AG09319 (cell line): ENCODE measurements around the gene EIF3K.

Experiments
- DNase-seq: peaks from one replicate; pipeline ENCODE4 v3.0.0-alpha.2; 2010; ENCODE audit warnings: low read depth; ENCODE audit errors: extremely low read depth
- TF ChIP-seq, protein P1 (sequence below): IDR thresholded peaks from 2 replicates; pipeline ENCODE4 v1.5.1; 2011; ENCODE audit warnings: low read depth, mild to moderate bottlenecking, inconsistent platforms, low read length, moderate library complexity

EIF3K gene

DNA sequence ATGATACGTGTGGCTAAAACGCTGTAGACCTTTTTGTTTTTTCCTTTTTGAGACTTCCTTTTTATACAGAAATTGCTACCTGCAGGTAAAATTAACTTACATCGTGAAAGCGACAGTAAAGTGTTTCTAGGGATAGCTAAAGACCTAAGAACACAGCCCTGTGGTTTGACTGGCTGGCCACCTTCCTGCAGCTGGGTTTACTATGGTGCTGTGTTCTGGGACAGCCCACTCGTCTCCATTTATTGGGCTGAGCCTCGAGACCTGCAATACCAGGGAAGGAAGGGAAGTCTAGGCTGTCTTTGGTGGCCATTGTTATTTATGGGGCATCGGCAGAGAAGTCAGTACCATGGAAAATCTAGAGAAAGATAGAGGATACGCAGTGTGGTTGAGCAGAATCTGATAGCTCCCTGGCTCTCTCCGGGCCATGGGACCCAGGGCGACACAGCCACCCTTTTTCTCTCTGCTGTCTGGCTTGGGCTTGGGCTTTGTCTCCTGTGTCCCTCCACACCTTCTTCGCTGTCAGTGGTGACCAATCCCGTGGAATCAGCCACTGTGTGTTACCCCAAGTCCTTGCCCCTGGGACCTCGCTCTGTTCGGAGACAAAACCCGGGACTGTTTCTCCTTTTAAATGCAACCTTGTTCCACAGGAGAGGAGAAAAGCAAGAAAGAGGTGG lies 59.4 kb downstream of the EIF3K start:
- no peak for DNase-seq
- TF ChIP-seq, protein P1, sequence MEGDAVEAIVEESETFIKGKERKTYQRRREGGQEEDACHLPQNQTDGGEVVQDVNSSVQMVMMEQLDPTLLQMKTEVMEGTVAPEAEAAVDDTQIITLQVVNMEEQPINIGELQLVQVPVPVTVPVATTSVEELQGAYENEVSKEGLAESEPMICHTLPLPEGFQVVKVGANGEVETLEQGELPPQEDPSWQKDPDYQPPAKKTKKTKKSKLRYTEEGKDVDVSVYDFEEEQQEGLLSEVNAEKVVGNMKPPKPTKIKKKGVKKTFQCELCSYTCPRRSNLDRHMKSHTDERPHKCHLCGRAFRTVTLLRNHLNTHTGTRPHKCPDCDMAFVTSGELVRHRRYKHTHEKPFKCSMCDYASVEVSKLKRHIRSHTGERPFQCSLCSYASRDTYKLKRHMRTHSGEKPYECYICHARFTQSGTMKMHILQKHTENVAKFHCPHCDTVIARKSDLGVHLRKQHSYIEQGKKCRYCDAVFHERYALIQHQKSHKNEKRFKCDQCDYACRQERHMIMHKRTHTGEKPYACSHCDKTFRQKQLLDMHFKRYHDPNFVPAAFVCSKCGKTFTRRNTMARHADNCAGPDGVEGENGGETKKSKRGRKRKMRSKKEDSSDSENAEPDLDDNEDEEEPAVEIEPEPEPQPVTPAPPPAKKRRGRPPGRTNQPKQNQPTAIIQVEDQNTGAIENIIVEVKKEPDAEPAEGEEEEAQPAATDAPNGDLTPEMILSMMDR, result no peak

DNA sequence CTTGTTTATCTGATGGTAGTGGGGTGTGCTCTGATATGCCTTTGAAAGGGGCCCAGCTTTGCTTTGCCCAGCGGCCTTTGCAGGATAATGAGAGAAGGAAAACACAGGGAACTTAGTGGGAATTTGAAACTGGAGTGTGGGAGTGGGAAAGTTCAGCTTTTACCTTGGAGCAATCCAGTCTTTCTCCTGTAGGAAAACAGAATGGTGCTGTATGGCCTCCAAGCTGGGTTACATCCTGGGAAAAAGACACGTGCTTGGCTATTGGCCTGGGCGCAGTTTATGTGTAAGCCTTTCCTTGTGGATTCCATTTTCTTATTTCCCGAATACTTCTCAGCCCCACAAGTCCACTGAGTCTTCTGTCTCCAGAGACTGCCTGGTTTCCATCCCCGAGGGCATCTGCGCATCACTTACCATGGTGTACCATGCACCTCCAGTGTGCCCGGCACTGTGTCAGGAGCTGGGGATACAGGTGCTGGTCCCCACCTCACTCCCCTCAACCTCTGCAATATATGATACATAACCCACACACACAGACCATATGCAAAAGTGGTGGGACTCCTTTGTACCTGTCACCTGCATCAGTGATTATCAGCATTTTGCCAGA lies 60.0 kb downstream of the EIF3K start:
- no peak for DNase-seq
- TF ChIP-seq, protein P1, result no peak

DNA sequence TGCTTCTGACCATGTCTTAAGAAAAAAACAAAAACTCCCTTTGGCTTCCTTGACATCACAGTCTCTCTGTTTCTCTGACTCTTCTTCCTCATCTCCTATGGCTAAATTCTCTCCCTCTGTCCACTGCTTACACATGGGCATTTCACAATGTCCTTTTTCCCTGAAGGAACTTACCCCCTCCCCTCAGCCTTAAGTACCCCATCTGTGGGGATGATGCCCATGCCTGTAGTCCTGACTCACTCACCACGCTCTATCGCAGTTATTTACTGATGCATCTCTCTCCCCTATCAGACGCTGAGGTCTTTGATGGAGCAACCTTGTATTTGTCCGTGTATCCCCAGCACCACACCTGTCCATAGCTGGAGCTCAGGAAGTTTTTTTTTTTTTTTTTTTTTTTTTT lies 60.9 kb downstream of the EIF3K start:
- DNase-seq, result no peak
- TF ChIP-seq, protein P1, result no peak

DNA sequence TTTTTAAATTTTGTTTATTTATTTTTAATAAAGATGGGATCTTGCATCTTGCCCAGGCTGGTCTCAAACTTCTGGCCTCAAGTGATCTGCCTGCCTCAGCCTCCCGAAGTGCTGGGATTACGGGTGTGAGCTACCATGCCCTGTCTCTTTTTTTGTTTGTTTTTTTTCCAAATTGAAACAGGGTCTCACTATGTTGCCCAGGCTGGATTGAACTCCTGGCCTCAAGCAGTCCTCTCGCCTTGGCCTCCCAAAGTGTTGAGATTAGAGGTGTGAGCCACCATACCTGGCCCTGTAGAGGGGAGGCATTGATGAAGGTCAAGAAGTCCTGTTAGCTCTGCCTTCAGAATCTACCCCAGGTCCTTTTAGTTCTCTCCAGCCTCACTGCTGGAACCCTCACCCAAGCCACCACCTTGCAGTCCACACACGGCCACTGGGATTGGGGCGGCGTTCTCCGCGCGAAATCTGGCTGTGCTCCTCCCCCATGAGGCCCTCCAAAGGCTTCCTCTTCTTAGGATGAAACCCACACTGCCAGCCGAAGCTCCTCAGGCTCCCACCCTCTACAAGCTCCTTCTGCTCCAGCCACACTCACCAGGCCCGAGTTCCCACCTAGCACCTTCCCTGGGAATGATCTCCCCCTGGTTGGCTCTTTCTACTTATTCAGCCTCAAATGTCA lies 63.3 kb downstream of the EIF3K start:
- DNase-seq, result no peak
- TF ChIP-seq, protein P1, result no peak

DNA sequence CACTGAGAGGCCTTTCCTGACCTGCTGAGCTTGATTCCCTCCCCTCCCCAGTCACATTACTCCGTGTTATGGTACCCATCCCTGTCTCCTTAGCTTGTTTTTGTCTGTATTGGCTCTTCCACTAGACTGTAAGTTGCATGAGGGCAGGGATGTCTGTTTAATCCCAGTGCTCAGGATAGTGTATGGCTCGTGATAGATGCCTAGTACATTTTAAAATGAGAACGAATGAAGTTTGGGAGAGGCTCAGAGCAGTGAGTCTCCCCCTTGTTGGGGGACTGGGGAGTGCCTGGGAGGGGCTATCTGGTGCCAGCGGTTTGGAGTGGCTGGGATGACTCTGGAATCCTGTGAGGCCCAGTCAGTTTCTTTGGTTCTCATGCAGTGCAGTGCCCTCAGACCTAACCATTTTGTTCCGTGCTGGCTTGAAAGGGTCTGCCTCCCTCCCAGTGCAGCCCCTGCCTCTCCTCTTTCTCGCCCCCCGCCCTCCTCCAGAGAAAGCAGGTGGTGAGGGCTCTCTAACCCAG lies 63.9 kb downstream of the EIF3K start:
- TF ChIP-seq, protein P1, result no peak
- DNase-seq, result no peak

DNA sequence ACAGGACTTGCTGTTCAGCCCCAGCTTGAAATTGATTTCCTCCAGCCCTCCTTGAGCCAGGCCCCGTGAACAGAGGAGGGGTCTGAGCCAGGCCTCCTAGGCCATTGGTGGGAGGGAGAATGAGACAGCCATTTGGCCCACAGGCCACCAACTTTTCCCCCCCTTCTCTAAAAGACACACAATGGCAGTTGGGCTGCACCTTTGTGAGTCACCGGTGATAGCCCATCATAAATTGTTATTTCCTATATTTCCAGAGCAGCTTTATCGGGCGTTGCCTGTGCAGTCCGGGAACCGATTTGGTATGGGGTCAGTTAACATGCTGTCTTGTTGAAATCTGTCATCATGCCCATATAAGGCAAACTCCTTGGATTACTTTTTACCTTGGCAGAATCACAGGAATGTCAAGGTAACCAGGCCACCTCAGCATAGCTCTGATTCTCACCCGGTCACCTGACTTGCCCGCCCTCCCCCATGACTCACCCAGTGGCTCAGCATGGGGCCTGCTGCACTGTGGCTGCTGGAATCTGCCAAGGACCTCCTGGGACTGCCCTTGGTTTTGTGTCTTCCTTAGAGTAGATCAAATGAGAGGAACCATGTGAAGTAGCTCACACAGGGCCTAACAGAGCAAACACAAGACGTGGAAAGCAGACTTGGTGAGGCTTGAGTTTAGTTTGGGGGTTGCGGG lies 64.5 kb downstream of the EIF3K start:
- TF ChIP-seq, protein P1, result no peak
- no peak for DNase-seq
